Loucy (cell line): Measurements from ENCODE around the gene DNALI1.
A peak's percentile ranks its signal among the peaks of the same experiment; 100 is the strongest.

Experiments
- H2AFZ ChIP-seq: fragments of 200-600 bp; sonication (generic); 2 replicates; pipeline ENCODE4 v1.6.0; 2016; ENCODE audit warnings: antibody characterized with exemption, mild to moderate bottlenecking, low read length, moderate library complexity
- H3F3A ChIP-seq: fragments of 200-600 bp; 2 replicates; pipeline ENCODE4 v1.6.0; 2016; ENCODE audit warnings: antibody characterized with exemption, low read depth, mild to moderate bottlenecking
- H3K27me3 ChIP-seq: fragments of 200-600 bp; sonication (generic); 2 replicates; pipeline ENCODE4 v1.6.1; 2014; ENCODE audit warnings: low read length, mild to moderate bottlenecking; ENCODE audit not compliant: insufficient read depth, poor library complexity, severe bottlenecking
- H3K36me3 ChIP-seq: fragments of 200-600 bp; sonication (generic); 2 replicates; pipeline ENCODE4 v1.6.1; 2016; ENCODE audit warnings: low read length; ENCODE audit not compliant: insufficient read depth
- H3K4me1 ChIP-seq: fragments of 200-600 bp; sonication (generic); 2 replicates; pipeline ENCODE4 v1.5.1; 2014; ENCODE audit warnings: low read length, mild to moderate bottlenecking; ENCODE audit not compliant: insufficient read depth, poor library complexity, severe bottlenecking
- H3K4me2 ChIP-seq: fragments of 200-600 bp; sonication (generic); 2 replicates; pipeline ENCODE4 v1.6.0; 2014; ENCODE audit warnings: antibody characterized with exemption, low read length, low read depth, mild to moderate bottlenecking; ENCODE audit not compliant: poor library complexity, severe bottlenecking
- H3K4me3 ChIP-seq: fragments of 200-600 bp; sonication (generic); 2 replicates; pipeline ENCODE4 v1.5.1; 2014; ENCODE audit warnings: low read length, mild to moderate bottlenecking, mixed read lengths; ENCODE audit not compliant: poor library complexity, severe bottlenecking
- H3K79me2 ChIP-seq: fragments of 200-600 bp; sonication (generic); 2 replicates; pipeline ENCODE4 v1.6.1; 2014; ENCODE audit warnings: low read length; ENCODE audit not compliant: insufficient read depth
- H3K9ac ChIP-seq: fragments of 200-600 bp; sonication (generic); 2 replicates; pipeline ENCODE4 v1.6.0; 2014; ENCODE audit warnings: mild to moderate bottlenecking, low read depth, low read length, moderate library complexity; ENCODE audit not compliant: poor library complexity, severe bottlenecking
- H3K9me2 ChIP-seq: fragments of 200-600 bp; sonication (generic); replicated peaks from 2 replicates; pipeline ENCODE4 v1.6.1; 2016; ENCODE audit warnings: low read depth, low read length, mixed read lengths
- H3K9me3 ChIP-seq: fragments of 200-600 bp; sonication (generic); 2 replicates; pipeline ENCODE4 v1.6.1; 2014; ENCODE audit warnings: mild to moderate bottlenecking, antibody characterized with exemption, low read length, low read depth; ENCODE audit not compliant: insufficient read depth
- H4K20me1 ChIP-seq: fragments of 200-600 bp; sonication (generic); 2 replicates; pipeline ENCODE4 v1.6.0; 2014; ENCODE audit warnings: antibody characterized with exemption, low read length, mild to moderate bottlenecking; ENCODE audit not compliant: insufficient read depth, poor library complexity, severe bottlenecking
- CTCF ChIP-seq: fragments of 200-600 bp; sonication (generic); conservative IDR thresholded peaks from 2 replicates; pipeline ENCODE4 v1.5.1; 2014; ENCODE audit warnings: mild to moderate bottlenecking, antibody characterized with exemption, low read length
- EZH2phosphoT487 ChIP-seq: fragments of 200-600 bp; IDR thresholded peaks from 2 replicates; pipeline ENCODE4 v1.6.1; 2018; ENCODE audit warnings: antibody characterized with exemption, mild to moderate bottlenecking, moderate library complexity, borderline replicate concordance

Gene DNALI1

GRCh38 chr1:37545019-37545418 lies 11.7 kb upstream of the DNALI1 start:
- H3K9me2 ChIP-seq, result no peaks in the 10 kb centered on the region
- no peak overlapping the region for H3K4me3 ChIP-seq
- H4K20me1 ChIP-seq, result peaks cover 7% of the 10 kb centered on the region
- no peak overlapping the region for H3K9ac ChIP-seq
- H3F3A ChIP-seq, result no peaks in the 10 kb centered on the region
- H3K36me3 ChIP-seq, result peaks cover 47% of the 10 kb centered on the region; the same call in 1 of the 2 replicates
- H3K79me2 ChIP-seq, result peaks cover 11% of the 10 kb centered on the region; the same call in 1 of the 2 replicates
- H3K9me3 ChIP-seq, result no peaks in the 10 kb centered on the region
- no peaks in the 10 kb centered on the region for H3K27me3 ChIP-seq
- no peak overlapping the region for H2AFZ ChIP-seq
- H3K4me2 ChIP-seq, result no peak overlapping the region
- H3K4me1 ChIP-seq, result peaks cover 5% of the 10 kb centered on the region
- TF ChIP-seq EZH2phosphoT487 (no peak), CTCF (no peak)

GRCh38 chr1:37549341-37549740 lies 7.4 kb upstream of the DNALI1 start:
- peaks cover 28% of the 10 kb centered on the region for H3K4me1 ChIP-seq
- H4K20me1 ChIP-seq, result peaks cover 26% of the 10 kb centered on the region
- no peak overlapping the region for H3K4me3 ChIP-seq
- H2AFZ ChIP-seq, result no peak overlapping the region
- H3K9me3 ChIP-seq, result no peaks in the 10 kb centered on the region
- peak overlapping the region; percentile 15 for H3K9ac ChIP-seq
- no peaks in the 10 kb centered on the region for H3K9me2 ChIP-seq
- peaks cover 52% of the 10 kb centered on the region for H3K79me2 ChIP-seq
- H3K36me3 ChIP-seq, result peaks cover 39% of the 10 kb centered on the region; the same call in 1 of the 2 replicates
- H3K27me3 ChIP-seq, result no peaks in the 10 kb centered on the region
- peak overlapping the region; percentile 42 for H3K4me2 ChIP-seq
- no peaks in the 10 kb centered on the region for H3F3A ChIP-seq
- no peak for TF ChIP-seq CTCF

- peaks cover 26% of the 10 kb centered on the region for H4K20me1 ChIP-seq
- H3K79me2 ChIP-seq, result peaks cover 52% of the 10 kb centered on the region
- peak overlapping the region; percentile 76 for H2AFZ ChIP-seq
Measured at GRCh38 chr1:37553598-37553926, 3.2 kb upstream of the DNALI1 start.

More at GRCh38 chr1:37553598-37553926, 3.2 kb upstream of the DNALI1 start:
- 0 out of 2 replicates have a peak, but pooled peaks cover 3% of the 10 kb centered on the region for H3K9me3 ChIP-seq
- peak overlapping the region; percentile 89 for H3K4me2 ChIP-seq
- peaks cover 28% of the 10 kb centered on the region for H3K4me1 ChIP-seq
- TF ChIP-seq EZH2phosphoT487, result no peak
- TF ChIP-seq CTCF, result no peak
- H3F3A ChIP-seq, result no peaks in the 10 kb centered on the region
- H3K9me2 ChIP-seq, result no peaks in the 10 kb centered on the region
- peaks cover 13% of the 10 kb centered on the region; the same call in 1 of the 2 replicates for H3K36me3 ChIP-seq
- H3K4me3 ChIP-seq, result peak overlapping the region; percentile 91
- H3K27me3 ChIP-seq, result peaks cover 4% of the 10 kb centered on the region
- peak overlapping the region; percentile 91 for H3K9ac ChIP-seq
